ENCODE results near the gene ORC4. TPM values are rescaled to one million over a fixed set of nuclear protein-coding genes. Genes with fewer than 3 reads are reported as not detected.

The ORC4 gene
- total RNA-seq, 1 experiment from 2014 or later, result 72.9 TPM

- no peak overlapping the region for H2BK120ac ChIP-seq (ENCODE audit: low read depth, low read length, poor library complexity, severe bottlenecking)
- no peak for TF ChIP-seq CTCF (conservative IDR thresholded peaks at IDR 0.05)
- Mint-ChIP-seq H3K36me3 (ENCODE audit: insufficient read depth in 1 of 3, low read depth in 3 of 3) (no peaks in the 10 kb centered on the region), H3K4me3 (no peak overlapping the region), H3K27me3 (ENCODE audit: low read depth) (no peaks in the 10 kb centered on the region), H3K4me1 (0 out of 4 replicates have a peak, but pooled peaks cover 0 to 1% of the 10 kb centered on the region in 2 experiments), H3K9me3 (no peaks in the 10 kb centered on the region), H3K27ac (no peak overlapping the region)
- H3K79me2 ChIP-seq (ENCODE audit: insufficient read depth, low read length), result peaks cover 8% of the 10 kb centered on the region; the same call in 1 of the 2 replicates
- H3T11ph ChIP-seq (ENCODE audit: low read length), result no peak overlapping the region
- no peak overlapping the region for H4K8ac ChIP-seq (replicated peaks; ENCODE audit: insufficient read length, low read depth, low read length)
- H3K23me2 ChIP-seq (ENCODE audit: insufficient read length, low read depth, low read length, poor library complexity, severe bottlenecking), result no peaks in the 10 kb centered on the region
- WGBS (ENCODE audit: extremely low coverage, insufficient read length, low lambda C conversion rate), result no CpG with 5 or more reads among the region's 1 CpG
- H2BK15ac ChIP-seq (ENCODE audit: low read depth, low read length), result no peak overlapping the region
- no peak overlapping the region for H3K14ac ChIP-seq (ENCODE audit: insufficient read depth, low read length)
- H3K4me1 ChIP-seq (ENCODE audit: insufficient read depth, low read length), result no peaks in the 10 kb centered on the region
- H2BK12ac ChIP-seq (ENCODE audit: insufficient read length, low read depth, low read length), result no peak overlapping the region
- no peak overlapping the region for H2BK20ac ChIP-seq (ENCODE audit: low read depth, low read length, poor library complexity, severe bottlenecking)
- no peak overlapping the region for H3K56ac ChIP-seq (ENCODE audit: insufficient read length, low read depth, low read length)
- H2BK5ac ChIP-seq (ENCODE audit: insufficient read length, low read length), result no peak overlapping the region
- H3K9me3 ChIP-seq (ENCODE audit: control insufficient read depth, low read depth, low read length), result no peaks in the 10 kb centered on the region
- no peaks in the 10 kb centered on the region for H3K27me3 ChIP-seq (ENCODE audit: insufficient read depth, low read length)
- H3K79me1 ChIP-seq (ENCODE audit: insufficient read depth, low read depth, low read length, poor library complexity, severe bottlenecking), result peaks cover 3% of the 10 kb centered on the region
- no peak overlapping the region for H2AK5ac ChIP-seq (ENCODE audit: insufficient read length, low read length)
- no peak overlapping the region for H2AFZ ChIP-seq (ENCODE audit: low read length)
- no peak overlapping the region for H3K4ac ChIP-seq (ENCODE audit: low read depth, low read length)
- no peak overlapping the region for H3K27ac ChIP-seq (ENCODE audit: insufficient read length, low read depth, low read length)
- H3K9ac ChIP-seq (ENCODE audit: extremely low read depth, insufficient read length, low read length), result no peak overlapping the region
- H3K18ac ChIP-seq (ENCODE audit: insufficient read length, low read depth, low read length), result no peak overlapping the region
- H4K20me1 ChIP-seq (ENCODE audit: control insufficient read depth, insufficient read depth, insufficient read length), result no peaks in the 10 kb centered on the region
- H4K5ac ChIP-seq (ENCODE audit: insufficient read length, low read depth, low read length), result no peak overlapping the region
- DNase-seq, result no peak
- H3K23ac ChIP-seq (ENCODE audit: insufficient read length, low read depth, low read length), result no peak overlapping the region
- H4K91ac ChIP-seq (ENCODE audit: insufficient read length, low read depth, low read length), result no peak overlapping the region
- no peak overlapping the region for H3K4me2 ChIP-seq (ENCODE audit: insufficient read depth, insufficient read length, low read length)
These were observed 8.2 kb upstream of the ORC4 start for GRCh38 chr2:148028781-148029180.
